OCI-LY3 (cell line): Measurements from ENCODE around the gene ACMSD.

Experiments used
- H2AFZ ChIP-seq: fragments of 200-600, 300-600 bp; shearing (Covaris generic); 2 replicates; pipeline ENCODE4 v1.6.0; 2014; ENCODE audit warnings: antibody characterized with exemption, low read depth, low read length
- H3K27ac ChIP-seq: fragments of 200-600, 300-600 bp; sonication (generic); 2 replicates; pipeline ENCODE4 v1.5.1; 2014; ENCODE audit warnings: mild to moderate bottlenecking, low read length, moderate library complexity, mixed read lengths
- H3K27me3 ChIP-seq: fragments of 200-600, 300-600 bp; sonication (generic); 2 replicates; pipeline ENCODE4 v1.6.1; 2014; ENCODE audit warnings: low read depth, low read length, mixed read lengths
- H3K36me3 ChIP-seq: fragments of 200-600, 300-600 bp; sonication (generic); replicated peaks from 2 replicates; pipeline ENCODE3; 2014; ENCODE audit warnings: low read depth, low read length, mixed read lengths
- H3K4me1 ChIP-seq: fragments of 300-600, 200-600 bp; sonication (generic); 2 replicates; pipeline ENCODE4 v1.6.1; 2014; ENCODE audit warnings: low read length, mixed read lengths
- H3K4me2 ChIP-seq: fragments of 200-600, 300-600 bp; sonication (generic); 2 replicates; pipeline ENCODE4 v1.6.1; 2014; ENCODE audit warnings: low read length, mixed read lengths
- H3K4me3 ChIP-seq: fragments of 300-600, 200-600 bp; sonication (generic); 2 replicates; pipeline ENCODE4 v1.5.1; 2014; ENCODE audit warnings: antibody characterized with exemption, mild to moderate bottlenecking, low read length, moderate library complexity
- H3K79me2 ChIP-seq: fragments of 300-600, 200-600 bp; shearing (Covaris generic); 2 replicates; pipeline ENCODE4 v1.6.1; 2014; ENCODE audit warnings: mild to moderate bottlenecking, low read length, mixed read lengths
- H3K9ac ChIP-seq: fragments of 300-600, 200-600 bp; shearing (Covaris generic); 2 replicates; pipeline ENCODE4 v1.6.0; 2014; ENCODE audit warnings: mild to moderate bottlenecking, low read length, moderate library complexity
- H3K9me3 ChIP-seq: fragments of 200-600, 300-600 bp; shearing (Covaris generic); 2 replicates; pipeline ENCODE4 v1.6.1; 2014; ENCODE audit warnings: low read length, mixed read lengths; ENCODE audit not compliant: insufficient read depth
- H4K20me1 ChIP-seq: fragments of 200-600, 300-600 bp; sonication (generic); 2 replicates; pipeline ENCODE4 v1.6.1; 2016; ENCODE audit warnings: low read length, mixed read lengths; ENCODE audit not compliant: insufficient read depth
- EZH2phosphoT487 ChIP-seq: fragments of 200-600 bp; shearing (Covaris generic); IDR thresholded peaks from 2 replicates; pipeline ENCODE4 v1.6.1; 2018; ENCODE audit warnings: antibody characterized with exemption, mixed run types, low read depth
- TF ChIP-seq, protein P1 (sequence below): fragments of 200-600, 300-600 bp; sonication (generic); IDR thresholded peaks from 2 replicates; pipeline ENCODE4 v1.5.1; 2014; ENCODE audit warnings: antibody characterized with exemption, low read length, low read depth

ACMSD gene

DNA sequence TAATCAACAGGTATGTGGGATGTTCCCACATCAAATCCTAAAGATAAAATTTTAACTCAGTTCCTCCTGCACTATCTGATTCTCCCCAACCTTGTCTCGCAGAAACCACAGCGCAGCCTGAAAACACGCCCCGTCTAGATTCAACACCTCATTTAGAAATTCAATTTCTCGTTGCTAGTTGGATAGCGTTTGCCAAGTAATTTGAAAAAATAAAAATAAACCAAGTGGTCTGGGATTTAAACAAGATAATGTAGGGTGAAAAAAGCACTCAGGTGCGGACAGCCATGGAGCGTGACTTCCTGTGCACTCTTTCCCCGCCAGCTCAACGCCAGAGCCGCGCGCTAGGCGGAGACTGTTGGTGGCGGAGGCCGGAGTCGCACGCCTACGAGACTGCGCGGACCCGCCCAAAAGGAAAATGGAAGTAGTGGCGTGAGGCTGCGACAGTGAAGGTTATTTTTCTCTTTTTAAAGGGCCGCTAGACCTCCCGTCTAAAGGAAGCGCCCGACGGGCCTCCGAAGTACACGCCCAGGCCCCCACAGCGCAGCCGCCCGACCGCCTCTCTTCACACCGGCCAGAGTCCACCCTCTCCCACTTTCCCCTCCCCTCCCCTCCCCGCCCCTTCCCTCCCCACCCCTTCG, 79.6 kb downstream of the ACMSD start:
- TF ChIP-seq, protein P1, sequence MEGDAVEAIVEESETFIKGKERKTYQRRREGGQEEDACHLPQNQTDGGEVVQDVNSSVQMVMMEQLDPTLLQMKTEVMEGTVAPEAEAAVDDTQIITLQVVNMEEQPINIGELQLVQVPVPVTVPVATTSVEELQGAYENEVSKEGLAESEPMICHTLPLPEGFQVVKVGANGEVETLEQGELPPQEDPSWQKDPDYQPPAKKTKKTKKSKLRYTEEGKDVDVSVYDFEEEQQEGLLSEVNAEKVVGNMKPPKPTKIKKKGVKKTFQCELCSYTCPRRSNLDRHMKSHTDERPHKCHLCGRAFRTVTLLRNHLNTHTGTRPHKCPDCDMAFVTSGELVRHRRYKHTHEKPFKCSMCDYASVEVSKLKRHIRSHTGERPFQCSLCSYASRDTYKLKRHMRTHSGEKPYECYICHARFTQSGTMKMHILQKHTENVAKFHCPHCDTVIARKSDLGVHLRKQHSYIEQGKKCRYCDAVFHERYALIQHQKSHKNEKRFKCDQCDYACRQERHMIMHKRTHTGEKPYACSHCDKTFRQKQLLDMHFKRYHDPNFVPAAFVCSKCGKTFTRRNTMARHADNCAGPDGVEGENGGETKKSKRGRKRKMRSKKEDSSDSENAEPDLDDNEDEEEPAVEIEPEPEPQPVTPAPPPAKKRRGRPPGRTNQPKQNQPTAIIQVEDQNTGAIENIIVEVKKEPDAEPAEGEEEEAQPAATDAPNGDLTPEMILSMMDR, result no peak
- TF ChIP-seq EZH2phosphoT487, result no peak
- peak overlapping the region; percentile 58 for H2AFZ ChIP-seq
- H3K9ac ChIP-seq, result peak overlapping the region; percentile 94
- H3K4me2 ChIP-seq, result peak overlapping the region; percentile 76
- peaks cover 17% of the 10 kb centered on the region for H3K4me1 ChIP-seq
- peaks cover 51% of the 10 kb centered on the region for H3K79me2 ChIP-seq
- H3K36me3 ChIP-seq, result peaks cover 15% of the 10 kb centered on the region
- H3K9me3 ChIP-seq, result no peaks in the 10 kb centered on the region
- peak overlapping the region; percentile 84 for H3K4me3 ChIP-seq
- peak overlapping the region; percentile 96 for H3K27ac ChIP-seq
- H3K27me3 ChIP-seq, result no peaks in the 10 kb centered on the region
- peaks cover 31% of the 10 kb centered on the region for H4K20me1 ChIP-seq

DNA sequence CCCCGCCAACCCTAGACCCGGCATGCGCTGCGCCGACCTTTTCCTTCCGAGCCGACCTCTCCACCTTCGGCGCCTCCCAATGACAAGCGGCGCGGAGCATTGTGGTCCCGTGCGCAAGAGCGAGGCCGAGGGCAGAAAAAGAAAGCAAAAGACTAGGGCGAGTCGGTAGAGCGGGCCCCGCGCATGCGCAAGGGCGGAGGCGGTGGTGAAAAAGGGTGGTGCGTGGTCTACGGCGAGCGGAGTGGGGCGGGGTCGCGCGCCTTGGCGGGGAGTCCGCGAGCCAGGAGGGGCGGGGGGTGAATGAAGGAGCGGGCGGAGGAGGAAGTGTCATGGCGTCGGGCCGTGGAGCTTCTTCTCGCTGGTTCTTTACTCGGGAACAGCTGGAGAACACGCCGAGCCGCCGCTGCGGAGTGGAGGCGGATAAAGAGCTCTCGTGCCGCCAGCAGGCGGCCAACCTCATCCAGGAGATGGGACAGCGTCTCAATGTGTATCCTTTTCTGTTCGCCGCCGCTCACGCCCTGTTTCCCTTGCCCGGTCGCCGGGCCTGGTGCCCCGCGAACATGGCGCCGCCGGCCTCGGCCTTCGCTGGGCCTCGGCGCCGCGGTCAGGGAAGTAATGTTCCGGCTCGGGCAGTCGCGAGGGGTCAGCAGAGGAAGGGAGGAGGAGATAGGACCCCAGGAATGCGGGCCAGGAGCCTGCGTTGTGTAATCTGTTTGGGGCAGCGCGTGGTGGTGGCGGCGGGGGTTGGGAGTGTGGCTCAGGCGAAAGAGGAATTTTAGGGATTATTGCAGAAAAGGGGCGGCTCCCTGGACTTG, 80.3 kb downstream of the ACMSD start, which contains the start of gene CCNT2:
CCNT2 (plus strand) TSS at position 297 of the 815 bp plus-strand sequence; CDS start at position 330, 33 bp downstream.
- Histone ChIP-seq H3K36me3 (peaks cover 20% of the 10 kb centered on the region), H3K9ac (peak within 1 kb of the TSS; percentile 94), H4K20me1 (peaks cover 36% of the 10 kb centered on the region), H3K4me2 (peak within 1 kb of the TSS; percentile 81), H3K27ac (peak within 1 kb of the TSS; percentile 96), H3K27me3 (no peaks in the 10 kb centered on the region), H2AFZ (peak within 1 kb of the TSS; percentile 58), H3K4me1 (peaks cover 17% of the 10 kb centered on the region), H3K79me2 (peaks cover 59% of the 10 kb centered on the region), H3K9me3 (no peaks in the 10 kb centered on the region), H3K4me3 (peak within 1 kb of the TSS; percentile 84)
- no peak for TF ChIP-seq EZH2phosphoT487
- TF ChIP-seq, protein P1, result no peak

DNA sequence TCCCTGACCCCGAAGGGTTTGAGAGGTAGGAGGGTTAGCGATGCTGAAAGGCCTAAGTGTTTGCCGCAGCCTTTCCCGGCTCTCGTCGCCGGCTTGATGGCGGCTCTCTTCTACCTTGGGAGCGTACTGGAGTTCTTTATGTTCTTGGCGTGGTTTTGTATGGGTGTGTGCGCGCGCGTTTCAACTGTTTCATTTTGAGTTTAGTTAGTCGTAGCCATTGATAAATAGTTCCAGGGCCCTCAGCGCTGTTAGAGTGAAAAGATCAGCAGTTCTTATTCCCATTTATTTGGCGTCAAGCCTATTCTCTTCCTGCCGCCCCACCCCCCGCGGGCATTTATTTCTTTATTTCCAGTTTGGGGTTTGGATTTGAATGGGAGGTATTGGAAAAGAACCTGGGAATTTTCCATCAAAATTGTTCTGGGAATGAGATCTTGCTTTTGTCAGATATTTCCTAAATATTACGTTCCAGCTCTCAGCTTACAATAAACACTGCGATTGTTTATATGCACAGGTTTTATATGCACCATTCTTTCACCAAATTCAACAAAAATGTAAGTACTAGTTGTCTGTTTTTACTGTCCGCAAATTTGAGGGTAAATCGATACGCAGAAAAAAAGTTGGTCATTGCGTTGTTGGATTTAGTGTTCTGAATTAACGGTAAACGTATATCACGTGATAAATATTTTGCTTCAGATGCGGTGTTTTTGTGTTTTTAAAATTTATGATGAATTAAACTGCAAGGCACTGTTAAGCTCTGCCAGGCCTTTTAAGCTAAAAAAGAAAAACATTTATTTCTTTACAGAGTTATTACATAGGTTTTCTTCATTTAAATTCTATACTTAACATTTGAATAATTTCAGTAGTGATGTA, 81.2 kb downstream of the ACMSD start:
- H3K9ac ChIP-seq, result peak overlapping the region; percentile 89
- no peaks in the 10 kb centered on the region for H3K9me3 ChIP-seq
- peak overlapping the region; percentile 96 for H3K27ac ChIP-seq
- TF ChIP-seq EZH2phosphoT487, result no peak
- TF ChIP-seq, protein P1, result no peak
- peaks cover 21% of the 10 kb centered on the region for H3K36me3 ChIP-seq
- peak overlapping the region; percentile 84 for H3K4me3 ChIP-seq
- H3K27me3 ChIP-seq, result no peaks in the 10 kb centered on the region
- peaks cover 17% of the 10 kb centered on the region for H3K4me1 ChIP-seq
- H2AFZ ChIP-seq, result no peak overlapping the region
- peaks cover 67% of the 10 kb centered on the region for H3K79me2 ChIP-seq
- peak overlapping the region; percentile 81 for H3K4me2 ChIP-seq
- peaks cover 45% of the 10 kb centered on the region for H4K20me1 ChIP-seq

DNA sequence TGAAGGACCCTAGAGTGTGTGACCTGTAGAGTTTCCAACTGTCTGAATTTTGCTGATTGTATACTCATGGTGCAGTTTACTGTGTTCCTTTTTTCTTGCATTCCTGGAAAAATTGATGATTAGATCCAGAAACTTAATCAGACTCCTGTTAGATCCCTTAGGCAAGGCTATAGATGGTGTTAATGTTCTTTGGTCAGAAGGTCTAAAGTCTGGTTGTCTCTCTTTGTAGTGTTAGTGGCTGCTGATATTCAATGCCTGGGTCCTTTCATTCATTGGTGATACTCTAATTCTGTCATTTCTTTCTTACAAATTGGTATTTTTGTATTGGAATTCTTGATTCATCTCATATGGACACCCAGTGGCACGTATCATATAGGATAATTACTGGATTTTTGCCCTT, 86.5 kb downstream of the ACMSD start:
- Histone ChIP-seq H3K27ac (no peak overlapping the region), H3K4me3 (no peak overlapping the region), H3K36me3 (peaks cover 43% of the 10 kb centered on the region), H3K9ac (no peak overlapping the region), H3K9me3 (no peaks in the 10 kb centered on the region), H2AFZ (no peak overlapping the region), H4K20me1 (peaks cover 87% of the 10 kb centered on the region), H3K27me3 (no peaks in the 10 kb centered on the region), H3K79me2 (peaks cover 100% of the 10 kb centered on the region), H3K4me1 (peaks cover 12% of the 10 kb centered on the region), H3K4me2 (no peak overlapping the region)
- no peak for TF ChIP-seq EZH2phosphoT487
- TF ChIP-seq, protein P1, result no peak
